Astrocyte (in vitro differentiated cells and primary cell): ENCODE results near the gene SLC38A3. TPM values are rescaled to one million over a fixed set of nuclear protein-coding genes. Genes with fewer than 3 reads are reported as not detected.
A peak's percentile ranks its signal among the peaks of the same experiment; 100 is the strongest.

ENCODE experiments used
- DNase-seq: peaks from one replicate; pipeline ENCODE4 v3.0.0-alpha.2; 2010; ENCODE audit warnings: low read depth
- FAIRE-seq: peaks from 2 replicates; lab custom pipeline; 2011; peaks lifted over from hg19 to GRCh38; lab: Jason Lieb, UNC
- H2AFZ ChIP-seq: 2 replicates; pipeline ENCODE4 v1.6.0; 2012; ENCODE audit warnings: low read depth, low read length, inconsistent platforms
- H3K27ac ChIP-seq: 2 replicates; pipeline ENCODE4 v1.5.1; 2011; ENCODE audit warnings: low read depth, low read length, inconsistent platforms
- H3K27me3 ChIP-seq: 2 replicates; pipeline ENCODE4 v1.6.0; 2011; ENCODE audit warnings: low read length, inconsistent platforms; ENCODE audit not compliant: insufficient read depth
- H3K36me3 ChIP-seq: 2 replicates; pipeline ENCODE4 v1.5.1; 2011; ENCODE audit warnings: low read length, inconsistent platforms; ENCODE audit not compliant: insufficient read depth
- H3K4me1 ChIP-seq: 2 replicates; pipeline ENCODE4 v1.5.1; 2011; ENCODE audit warnings: low read length, inconsistent platforms; ENCODE audit not compliant: insufficient read depth
- H3K4me2 ChIP-seq: 2 replicates; pipeline ENCODE4 v1.6.0; 2012; ENCODE audit warnings: low read length, inconsistent platforms
- H3K4me3 ChIP-seq: 2 replicates; pipeline ENCODE4 v1.5.1; 2011; ENCODE audit warnings: low read depth, mild to moderate bottlenecking, low read length, inconsistent platforms; ENCODE audit not compliant: insufficient read depth
- H3K79me2 ChIP-seq: 2 replicates; pipeline ENCODE4 v1.6.0; 2012; ENCODE audit warnings: mild to moderate bottlenecking, low read length, inconsistent platforms; ENCODE audit not compliant: insufficient read depth
- H3K9ac ChIP-seq: 2 replicates; pipeline ENCODE4 v1.6.0; 2012; ENCODE audit warnings: mild to moderate bottlenecking, low read length, inconsistent platforms
- H3K9me3 ChIP-seq: 2 replicates; pipeline ENCODE4 v1.5.1; 2012; ENCODE audit warnings: low read depth, mild to moderate bottlenecking, low read length, inconsistent platforms; ENCODE audit not compliant: insufficient read depth
- H4K20me1 ChIP-seq: 2 replicates; pipeline ENCODE4 v1.6.0; 2012; ENCODE audit warnings: low read length, inconsistent platforms; ENCODE audit not compliant: insufficient read depth
- H3K27ac Mint-ChIP-seq: one replicate; pipeline ENCODE4 v1.8.0; 2021; ENCODE audit warnings: mild to moderate bottlenecking, mixed read lengths; ENCODE audit not compliant: unreplicated experiment
- H3K27me3 Mint-ChIP-seq: one replicate; pipeline ENCODE4 v1.8.0; 2021; ENCODE audit warnings: low read depth, mixed read lengths; ENCODE audit not compliant: unreplicated experiment
- H3K36me3 Mint-ChIP-seq: one replicate; pipeline ENCODE4 v1.8.0; 2021; ENCODE audit warnings: low read depth, mixed read lengths; ENCODE audit not compliant: unreplicated experiment
- H3K4me1 Mint-ChIP-seq: one replicate; pipeline ENCODE4 v1.8.0; 2021; ENCODE audit warnings: low read depth, mixed read lengths; ENCODE audit not compliant: unreplicated experiment
- H3K4me3 Mint-ChIP-seq: one replicate; pipeline ENCODE4 v1.8.0; 2021; ENCODE audit warnings: mild to moderate bottlenecking, moderate library complexity, mixed read lengths; ENCODE audit not compliant: unreplicated experiment
- H3K9me3 Mint-ChIP-seq: one replicate; pipeline ENCODE4 v1.8.0; 2021; ENCODE audit warnings: mild to moderate bottlenecking, mixed read lengths; ENCODE audit not compliant: unreplicated experiment
- CTCF ChIP-seq: IDR thresholded peaks from 2 replicates; pipeline ENCODE4 v1.5.1; 2011; ENCODE audit warnings: low read depth, mild to moderate bottlenecking, inconsistent platforms, low read length, moderate library complexity; ENCODE audit not compliant: insufficient read depth
- EZH2 ChIP-seq: IDR thresholded peaks from 2 replicates; pipeline ENCODE4 v1.6.1; 2012; ENCODE audit warnings: mild to moderate bottlenecking, low read length, inconsistent platforms; ENCODE audit not compliant: insufficient read depth
- total RNA-seq: library from RNA; stranded (reverse); gene quantifications from 2 replicates; pipeline ENCODE4 v1.2.1, GENCODE V29; 2021

The SLC38A3 gene
- total RNA-seq, 1 donor from 2014 or later: 0.68 TPM

- no peak overlapping the region for H3K4me3 Mint-ChIP-seq
- no peaks in the 10 kb centered on the region for H3K4me1 Mint-ChIP-seq
- H3K9ac ChIP-seq: no peak overlapping the region
- no peak overlapping the region for H3K27ac Mint-ChIP-seq
- no peak overlapping the region for H3K4me3 ChIP-seq
- no peak overlapping the region for H2AFZ ChIP-seq
- no peaks in the 10 kb centered on the region for H3K36me3 ChIP-seq
- no peak overlapping the region for H3K4me2 ChIP-seq
- no peaks in the 10 kb centered on the region for H4K20me1 ChIP-seq
- no peaks in the 10 kb centered on the region for H3K9me3 ChIP-seq
- H3K4me1 ChIP-seq: peaks cover 3% of the 10 kb centered on the region
- no peaks in the 10 kb centered on the region for H3K79me2 ChIP-seq
- TF ChIP-seq CTCF: peak; percentile 83
- TF ChIP-seq EZH2: no peak
- peaks cover 17% of the 10 kb centered on the region for H3K27me3 Mint-ChIP-seq
- no peaks in the 10 kb centered on the region for H3K36me3 Mint-ChIP-seq
- FAIRE-seq: peak; percentile 67
- H3K27ac ChIP-seq: no peak overlapping the region
- H3K9me3 Mint-ChIP-seq: no peaks in the 10 kb centered on the region
- H3K27me3 ChIP-seq: peaks cover 8% of the 10 kb centered on the region
- peak; percentile 60 for DNase-seq
These were observed 15.8 kb upstream of the SLC38A3 start for GRCh38 chr3:50189274-50189673.

GRCh38 chr3:50189989-50190388 is 15.1 kb upstream of the SLC38A3 start:
- H3K27me3 Mint-ChIP-seq: peaks cover 18% of the 10 kb centered on the region
- Histone ChIP-seq H3K4me2 (no peak overlapping the region), H3K27ac (no peak overlapping the region), H4K20me1 (no peaks in the 10 kb centered on the region), H3K4me3 (no peak overlapping the region), H3K36me3 (no peaks in the 10 kb centered on the region), H2AFZ (no peak overlapping the region), H3K79me2 (no peaks in the 10 kb centered on the region), H3K9me3 (no peaks in the 10 kb centered on the region), H3K4me1 (peaks cover 8% of the 10 kb centered on the region), H3K27me3 (peaks cover 13% of the 10 kb centered on the region), H3K9ac (no peak overlapping the region)
- no peaks in the 10 kb centered on the region for H3K9me3 Mint-ChIP-seq
- H3K4me3 Mint-ChIP-seq: no peak overlapping the region
- H3K27ac Mint-ChIP-seq: no peak overlapping the region
- no peak for DNase-seq
- no peaks in the 10 kb centered on the region for H3K36me3 Mint-ChIP-seq
- no peak for FAIRE-seq
- TF ChIP-seq CTCF: no peak
- no peak for TF ChIP-seq EZH2
- H3K4me1 Mint-ChIP-seq: no peaks in the 10 kb centered on the region

GRCh38 chr3:50190936-50191660 is 14.0 kb upstream of the SLC38A3 start, which contains the start of gene GNAT1:
GNAT1 (plus strand) TSS chr3:50191610; CDS start chr3:50191726, 116 bp downstream.
- Mint-ChIP-seq H3K36me3 (no peaks in the 10 kb centered on the region), H3K27ac (no peak within 1 kb of the TSS), H3K27me3 (peaks cover 22% of the 10 kb centered on the region), H3K4me1 (no peaks in the 10 kb centered on the region), H3K9me3 (no peaks in the 10 kb centered on the region), H3K4me3 (no peak within 1 kb of the TSS)
- FAIRE-seq (no peak), DNase-seq (no peak)
- Histone ChIP-seq H3K9me3 (no peaks in the 10 kb centered on the region), H3K27ac (no peak within 1 kb of the TSS), H3K36me3 (no peaks in the 10 kb centered on the region), H3K4me1 (peaks cover 8% of the 10 kb centered on the region), H2AFZ (no peak within 1 kb of the TSS), H3K4me3 (no peak within 1 kb of the TSS), H4K20me1 (no peaks in the 10 kb centered on the region), H3K4me2 (no peak within 1 kb of the TSS), H3K9ac (no peak within 1 kb of the TSS), H3K79me2 (no peaks in the 10 kb centered on the region), H3K27me3 (peaks cover 17% of the 10 kb centered on the region)
- no peak for TF ChIP-seq EZH2
